Suppressor macrophage treated with lipopolysaccharide for 4 hours (primary cell): ENCODE measurements around the gene RCAN2.
A peak's percentile ranks its signal among the peaks of the same experiment; 100 is the strongest.

Experiments
- DNase-seq: peaks from one replicate; pipeline ENCODE4 v3.0.0-alpha.2; 2020

RCAN2 gene

DNA sequence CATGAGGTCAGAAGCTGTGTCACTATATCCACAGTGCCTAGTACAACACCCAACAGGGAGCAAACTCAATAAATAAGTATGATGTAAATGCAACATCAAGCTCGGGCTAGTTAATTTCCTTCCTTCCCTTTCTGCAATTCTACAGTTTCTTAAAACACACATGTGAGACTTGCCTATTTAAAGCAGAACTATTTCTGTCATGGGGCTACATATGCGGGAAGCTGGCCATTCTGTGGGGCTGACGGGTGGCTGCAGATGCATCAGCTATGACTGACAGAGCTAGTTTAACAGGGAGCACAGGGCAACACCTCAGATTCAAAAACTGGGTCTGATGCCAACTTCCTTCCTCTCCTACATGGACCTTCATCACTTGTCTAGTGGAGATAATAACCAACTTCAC, 202.4 kb downstream of the RCAN2 start:
- peak; percentile 0 for DNase-seq

DNA sequence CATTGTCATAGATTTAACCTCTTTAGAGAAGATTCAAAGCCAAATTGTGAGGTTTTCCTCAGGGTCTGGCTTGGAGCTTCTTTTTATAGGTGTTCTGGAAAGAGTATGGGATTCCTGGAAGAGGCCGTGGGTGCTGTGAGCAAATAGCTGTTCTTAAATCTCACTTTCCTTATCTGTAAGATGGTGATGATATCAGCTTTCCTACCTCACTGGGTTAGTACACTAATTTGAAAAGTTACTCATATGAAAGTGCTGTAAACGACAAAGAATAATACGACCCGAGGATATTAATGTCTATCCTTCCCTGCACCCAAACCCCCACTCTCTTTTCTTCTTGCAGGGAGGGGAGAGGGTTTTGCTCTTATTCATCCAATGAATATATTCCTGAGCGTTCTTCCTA, 203.6 kb downstream of the RCAN2 start:
- no peak for DNase-seq

- DNase-seq, result no peak
These were observed 204.2 kb downstream of the RCAN2 start for GRCh38 chr6:46287043-46287442.

- no peak for DNase-seq
These were observed 206.8 kb downstream of the RCAN2 start for GRCh38 chr6:46284475-46284874.

DNA sequence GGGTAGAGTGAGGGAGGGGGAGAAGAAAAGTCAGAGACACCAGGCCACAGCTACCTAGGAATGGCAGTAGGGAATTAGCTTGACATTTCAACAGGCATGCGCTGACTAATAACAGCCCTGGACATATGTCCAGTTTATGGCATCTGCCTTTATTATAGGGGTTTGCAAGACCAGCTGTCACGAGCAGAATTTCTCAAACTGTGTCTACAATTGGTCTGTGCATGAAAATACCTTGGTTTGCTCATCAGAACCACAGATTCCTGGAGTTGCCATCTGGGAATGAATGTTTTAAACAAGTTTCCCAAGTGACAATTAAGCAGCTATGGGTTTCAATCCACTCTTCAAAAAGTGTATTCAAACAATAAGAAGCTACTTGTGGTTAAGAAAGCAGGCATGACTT, 210.1 kb downstream of the RCAN2 start:
- no peak for DNase-seq

GRCh38 chr6:46279874-46280273, 211.4 kb downstream of the RCAN2 start:
- no peak for DNase-seq

GRCh38 chr6:46276576-46277142, 214.6 kb downstream of the RCAN2 start:
- DNase-seq, result no peak

DNA sequence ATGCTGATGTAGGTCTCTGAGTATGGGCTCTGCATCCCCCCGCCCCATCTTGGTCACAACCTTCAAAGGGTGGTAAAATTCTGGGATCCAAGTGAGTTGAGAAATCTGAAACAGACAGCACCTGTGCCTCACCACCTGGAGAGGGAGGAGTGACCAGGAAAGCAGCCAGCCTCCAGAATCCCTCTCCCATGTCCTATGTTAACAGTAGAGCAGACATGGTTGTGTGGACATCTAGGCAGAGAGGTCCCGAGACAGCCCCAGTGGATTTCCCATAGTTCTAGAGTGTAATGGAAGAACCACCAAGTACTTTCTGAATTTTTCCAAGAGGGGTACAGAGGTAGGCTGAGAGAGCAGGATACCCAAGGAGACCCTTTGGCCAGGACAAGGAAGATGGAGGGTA, 216.7 kb downstream of the RCAN2 start:
- no peak for DNase-seq

- no peak for DNase-seq
These were observed 217.3 kb downstream of the RCAN2 start for GRCh38 chr6:46273911-46274310.

DNA sequence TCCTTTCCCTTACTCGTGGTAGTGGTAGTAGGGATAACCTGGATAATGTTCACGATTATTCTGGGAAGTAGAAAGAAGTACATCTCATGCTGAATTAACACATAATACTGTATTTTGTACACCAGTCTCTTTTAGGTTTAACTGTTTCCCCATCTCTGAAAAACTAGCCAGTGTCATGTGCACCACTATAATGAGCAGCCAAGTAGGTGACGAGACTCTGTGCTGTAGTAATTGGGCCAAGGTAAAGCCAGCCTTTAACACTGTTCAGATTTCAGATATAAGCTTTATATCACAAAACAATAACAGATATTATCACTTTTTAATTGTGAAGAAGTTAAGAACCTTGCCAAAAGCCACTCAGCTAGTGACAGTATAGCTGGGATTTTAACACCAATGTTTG, 219.5 kb downstream of the RCAN2 start:
- no peak for DNase-seq

- DNase-seq, result no peak
These were observed 220.1 kb downstream of the RCAN2 start for GRCh38 chr6:46271107-46271506.

DNA sequence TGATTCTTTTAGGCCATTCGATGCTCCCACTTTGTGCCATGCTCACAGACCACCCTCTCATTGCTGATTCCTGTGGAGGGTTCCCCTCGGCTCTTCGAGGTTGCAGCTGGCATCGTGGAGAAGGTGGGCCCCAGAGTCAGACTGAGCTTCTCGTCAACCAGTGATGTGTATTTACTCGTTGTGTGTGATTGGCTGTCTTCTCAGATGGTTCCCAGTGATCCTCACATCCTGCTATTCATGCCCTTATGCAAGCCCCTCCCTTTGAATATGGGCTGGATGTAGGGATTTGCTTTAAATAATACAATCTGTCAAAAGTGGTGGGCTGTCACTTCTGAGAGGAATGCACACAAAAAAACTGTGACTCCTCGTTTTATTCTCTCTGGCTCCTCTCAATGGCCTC, 220.9 kb downstream of the RCAN2 start:
- DNase-seq, result no peak

DNA sequence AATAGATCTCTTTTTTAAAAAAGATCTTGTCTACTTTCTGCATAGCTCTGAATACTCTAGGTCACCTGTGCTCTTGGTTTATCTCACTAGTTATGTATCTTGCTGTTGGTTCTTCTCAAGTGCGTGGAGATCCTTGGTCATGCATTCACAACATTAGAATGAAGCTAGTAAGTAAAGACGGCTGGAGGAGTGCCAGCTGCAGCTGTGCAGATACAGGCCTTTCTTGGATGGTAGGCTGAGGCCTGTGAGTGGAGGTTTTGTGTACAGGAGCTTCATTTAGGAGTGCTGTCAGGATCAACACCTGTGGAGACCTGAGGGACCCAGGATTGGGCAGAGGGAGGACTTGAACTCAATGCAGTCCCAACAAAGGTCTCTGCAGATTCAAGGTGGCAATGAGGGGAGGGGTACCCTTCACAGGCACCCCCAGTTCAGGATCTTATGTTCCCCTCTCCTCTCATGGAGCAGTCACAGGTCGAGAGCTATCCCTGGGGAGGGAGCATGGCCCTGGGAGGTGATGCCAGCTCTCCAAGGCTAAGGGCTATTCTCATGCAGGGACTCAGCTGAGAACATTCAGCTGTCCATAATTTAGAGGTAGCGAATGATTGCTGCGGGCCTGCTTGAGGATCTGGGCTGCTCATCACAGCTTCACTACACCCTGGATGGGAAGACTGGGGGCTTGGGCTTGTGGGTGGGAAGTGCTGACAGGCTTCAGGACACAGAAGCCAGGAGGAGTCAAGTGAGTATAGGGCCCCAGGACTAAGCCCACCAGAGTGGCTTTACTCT, 221.6 kb downstream of the RCAN2 start:
- no peak for DNase-seq

DNA sequence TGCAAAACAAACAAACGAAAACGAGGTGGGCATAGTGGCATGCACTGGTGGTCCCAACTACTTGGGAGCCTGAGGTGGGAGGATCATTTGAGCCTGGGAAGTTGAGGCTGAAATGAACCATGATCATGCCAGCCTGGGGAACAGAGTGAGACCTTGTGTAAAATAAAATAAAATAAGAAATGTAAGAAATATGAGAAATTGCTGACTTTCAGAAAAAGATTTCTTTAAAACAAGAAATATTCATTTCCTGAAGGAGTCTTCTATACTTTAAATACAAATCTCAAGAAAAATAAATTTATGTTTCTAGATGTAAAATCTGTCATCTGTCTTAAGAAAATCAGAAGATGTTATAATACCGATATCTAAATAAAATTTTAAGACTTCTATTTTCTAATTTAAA, 223.7 kb downstream of the RCAN2 start:
- no peak for DNase-seq

- DNase-seq, result no peak
These were observed 225.9 kb downstream of the RCAN2 start for GRCh38 chr6:46265373-46265772.

DNA sequence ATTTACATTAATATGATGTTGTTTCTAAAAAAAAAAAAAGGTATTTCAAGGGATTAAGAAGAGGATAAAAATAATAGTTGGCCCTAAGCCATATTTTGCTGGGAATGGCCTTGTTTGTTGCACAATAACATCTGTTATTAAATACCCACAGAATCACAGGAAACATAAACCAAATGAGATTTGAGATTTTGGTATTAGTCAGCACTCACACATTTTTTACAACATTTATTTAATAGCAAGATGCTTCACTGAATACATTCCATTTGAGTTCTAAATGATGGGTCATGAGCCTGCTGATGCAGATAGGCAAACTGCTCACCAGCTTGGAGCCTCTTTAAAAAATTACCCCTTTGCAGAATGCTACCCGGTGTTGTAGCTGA, 227.6 kb downstream of the RCAN2 start:
- no peak for DNase-seq

GRCh38 chr6:46262928-46263706, 228.1 kb downstream of the RCAN2 start:
- DNase-seq, result no peak

GRCh38 chr6:46258249-46258648, 233.0 kb downstream of the RCAN2 start:
- DNase-seq, result no peak

DNA sequence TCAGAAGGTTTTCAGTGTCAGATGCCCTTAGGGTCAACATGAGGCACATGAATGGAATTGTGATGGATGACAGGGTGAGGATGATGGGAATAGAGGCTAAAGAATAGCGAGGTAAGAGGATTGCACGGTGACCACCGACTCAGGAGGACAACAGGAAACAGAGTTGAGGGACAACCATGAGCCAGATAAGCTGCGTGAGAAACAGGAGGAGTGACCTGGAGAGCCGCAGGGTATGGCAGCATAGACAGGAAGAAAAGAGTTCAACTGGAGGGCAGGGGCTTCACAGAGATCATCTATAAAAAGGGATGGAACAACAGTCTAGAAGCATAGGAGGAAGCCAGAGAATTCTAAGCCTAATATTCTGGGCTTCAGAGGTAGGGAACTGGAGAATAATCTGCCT, 235.7 kb downstream of the RCAN2 start:
- DNase-seq, result no peak

DNA sequence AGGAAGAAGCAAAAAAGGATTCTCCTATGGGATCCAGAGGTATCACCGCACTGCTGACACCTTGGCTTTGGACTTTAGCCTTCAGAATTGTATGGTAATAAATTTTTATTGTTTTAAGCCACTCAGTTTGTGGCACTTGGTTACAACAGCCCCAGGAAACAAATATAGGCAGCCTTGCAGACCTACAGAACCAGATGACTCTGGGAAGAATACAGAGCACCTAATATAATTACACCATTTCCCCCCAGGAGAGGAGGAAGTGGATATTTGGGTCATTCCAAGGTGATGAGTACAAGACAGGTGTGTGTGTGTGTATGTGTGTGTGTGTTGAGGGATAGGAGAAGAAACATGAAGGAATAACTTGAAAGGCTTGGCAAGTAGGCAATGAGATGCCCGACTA, 236.3 kb downstream of the RCAN2 start:
- DNase-seq, result no peak

DNA sequence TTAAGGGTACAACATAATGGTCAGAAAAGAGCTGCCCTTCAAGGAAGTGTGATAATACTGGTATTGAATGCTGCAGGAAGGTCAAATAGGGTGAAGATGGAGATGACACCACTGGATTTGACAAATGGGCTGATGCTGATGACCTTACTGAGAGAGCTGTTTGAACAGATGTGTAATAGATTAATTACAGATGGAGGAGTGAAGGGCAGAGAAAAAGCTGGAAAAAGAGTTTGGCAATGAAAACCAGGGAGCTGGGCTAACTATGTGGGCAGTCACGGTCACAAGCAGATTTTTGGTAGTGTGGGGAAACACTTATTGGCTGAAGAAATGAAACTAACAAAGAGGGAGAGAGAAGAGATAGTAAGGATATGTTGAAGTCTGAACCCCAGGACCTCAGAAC, 236.9 kb downstream of the RCAN2 start:
- no peak for DNase-seq

GRCh38 chr6:46251583-46252339, 239.5 kb downstream of the RCAN2 start:
- no peak for DNase-seq

DNA sequence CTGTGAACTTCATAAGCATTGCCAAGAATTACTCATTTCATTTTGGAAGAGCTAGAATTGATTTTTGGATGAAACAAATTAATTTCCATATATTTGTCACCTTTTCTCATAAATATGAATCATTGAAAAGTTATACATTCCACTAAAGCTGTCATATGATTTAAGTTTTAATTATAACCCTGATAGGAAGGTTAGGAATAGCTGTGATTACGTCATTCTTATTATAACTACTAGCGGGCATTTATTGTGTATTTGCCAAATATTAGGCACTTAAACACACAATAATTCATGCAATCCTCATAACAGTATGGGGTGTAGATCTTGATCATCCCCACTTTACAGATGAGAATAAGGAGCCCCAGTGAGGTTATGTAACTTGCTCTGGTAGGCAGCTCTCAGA, 243.1 kb downstream of the RCAN2 start:
- DNase-seq, result no peak

DNA sequence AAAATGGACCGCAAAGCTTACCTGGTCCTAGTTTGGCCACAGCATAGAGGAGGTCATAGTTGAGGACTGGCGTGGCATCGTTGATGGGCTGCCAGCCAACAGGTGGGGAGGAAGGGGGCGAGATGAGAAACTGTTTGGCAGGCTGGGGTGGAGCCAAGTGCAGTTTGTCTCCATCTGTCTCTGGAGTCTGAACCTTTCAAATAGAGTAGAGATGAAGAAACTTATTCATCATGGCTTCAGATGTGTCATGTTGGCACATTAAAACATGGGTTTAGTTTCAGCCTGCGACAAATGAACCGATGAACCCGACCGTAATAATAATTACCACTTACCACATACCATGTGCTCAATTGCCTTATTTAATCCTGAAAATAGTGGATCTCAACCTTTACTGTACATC, 244.5 kb downstream of the RCAN2 start:
- DNase-seq, result no peak
